ENCODE results near the gene CNN2.

CNN2 gene

DNA sequence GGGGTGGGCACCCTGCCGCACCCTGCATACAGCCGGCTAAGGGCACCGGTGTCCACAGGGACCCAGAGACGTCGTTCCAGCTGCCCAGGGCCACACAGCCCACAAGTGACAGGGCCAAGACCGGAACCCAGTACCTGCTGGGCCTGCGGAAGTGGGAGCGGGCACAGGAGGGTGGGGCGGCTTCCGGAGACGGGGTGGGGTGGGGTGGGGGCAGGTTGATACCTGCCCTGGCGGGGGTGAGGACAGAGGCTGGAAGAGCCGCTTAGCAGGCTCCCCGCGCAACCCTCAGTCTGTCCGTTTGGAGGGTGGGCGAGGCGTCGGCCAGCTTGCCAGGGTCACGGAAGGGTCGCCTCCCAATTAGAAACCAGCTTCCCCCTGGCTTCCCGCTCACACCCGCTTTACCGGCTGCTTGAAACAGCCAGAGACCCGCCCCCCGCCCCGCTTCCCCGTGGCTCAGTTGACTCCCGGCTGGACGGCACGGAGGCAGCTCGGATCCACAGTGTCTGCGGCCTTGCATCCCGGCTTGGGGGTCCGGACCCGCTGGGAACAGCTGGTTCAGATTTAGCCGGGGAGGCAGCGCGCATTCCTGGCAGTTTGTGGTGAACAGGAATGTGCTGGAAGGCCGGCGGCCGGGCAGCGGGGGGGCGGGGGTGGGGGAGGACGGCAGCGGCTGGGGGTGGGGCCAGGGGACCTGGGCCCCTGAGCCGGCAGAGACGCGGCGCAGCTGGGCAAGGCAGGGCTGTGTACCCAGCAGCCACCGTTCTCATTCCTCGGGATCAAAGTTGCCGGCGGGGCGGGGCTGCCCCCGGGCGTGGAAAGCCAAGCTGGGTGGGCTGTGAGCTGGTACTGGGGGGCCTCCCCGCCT lies 1.9 kb downstream of the CNN2 start:
- H3K27me3 ChIP-seq (replicated peaks; ENCODE audit: control insufficient read depth, insufficient read depth, low read length, poor library complexity, severe bottlenecking) = no peaks in the 10 kb centered on the region
- peaks cover 16% of the 10 kb centered on the region for H3K36me3 ChIP-seq (ENCODE audit: control insufficient read depth, insufficient read depth, low read length)
- H3K4me3 ChIP-seq (ENCODE audit: insufficient read depth, low read depth, low read length, poor library complexity, severe bottlenecking) = peak overlapping the region; percentile 96
- H3K4me1 ChIP-seq (ENCODE audit: control insufficient read depth, insufficient read depth, low read length, poor library complexity, severe bottlenecking) = peaks cover 34% of the 10 kb centered on the region
- H3K9me3 ChIP-seq (ENCODE audit: control insufficient read depth, low read length) = no peaks in the 10 kb centered on the region
- peak; percentile 38 to 57 (median 42) for DNase-seq
- H3K27ac ChIP-seq (ENCODE audit: insufficient read depth, low read length, poor library complexity, severe bottlenecking) = peak overlapping the region; percentile 84

DNA sequence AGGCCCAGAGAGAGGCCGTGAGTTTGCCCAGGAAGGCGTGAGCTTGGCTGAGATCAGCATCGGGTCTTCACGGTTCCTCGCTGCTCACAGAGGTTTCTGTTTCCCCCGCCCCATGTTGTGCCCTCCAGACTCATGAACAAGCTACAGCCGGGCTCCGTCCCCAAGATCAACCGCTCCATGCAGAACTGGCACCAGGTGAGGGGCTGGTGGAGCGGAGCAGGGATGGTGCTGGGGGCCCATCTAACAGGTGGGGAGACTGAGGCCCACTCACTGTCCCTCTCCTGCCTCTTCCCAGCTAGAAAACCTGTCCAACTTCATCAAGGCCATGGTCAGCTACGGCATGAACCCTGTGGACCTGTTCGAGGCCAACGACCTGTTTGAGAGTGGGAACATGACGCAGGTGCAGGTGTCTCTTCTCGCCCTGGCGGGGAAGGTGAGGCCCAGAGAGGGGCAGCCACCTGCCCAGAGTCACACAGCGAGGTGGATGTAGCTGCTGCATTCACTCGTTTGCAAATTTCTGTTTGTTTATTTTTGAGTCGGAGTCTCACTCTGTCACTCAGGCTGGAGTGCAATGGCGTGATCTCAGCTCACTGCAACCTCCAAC lies 6.0 kb downstream of the CNN2 start:
- Histone ChIP-seq H3K4me1 (ENCODE audit: control insufficient read depth, insufficient read depth, low read length, poor library complexity, severe bottlenecking) (peaks cover 33% of the 10 kb centered on the region), H3K27ac (ENCODE audit: insufficient read depth, low read length, poor library complexity, severe bottlenecking) (no peak overlapping the region), H3K4me3 (ENCODE audit: insufficient read depth, low read depth, low read length, poor library complexity, severe bottlenecking) (no peak overlapping the region), H3K36me3 (ENCODE audit: control insufficient read depth, insufficient read depth, low read length) (peaks cover 27% of the 10 kb centered on the region), H3K27me3 (replicated peaks; ENCODE audit: control insufficient read depth, insufficient read depth, low read length, poor library complexity, severe bottlenecking) (no peaks in the 10 kb centered on the region), H3K9me3 (ENCODE audit: control insufficient read depth, low read length) (no peaks in the 10 kb centered on the region)
- DNase-seq = no peak

DNA sequence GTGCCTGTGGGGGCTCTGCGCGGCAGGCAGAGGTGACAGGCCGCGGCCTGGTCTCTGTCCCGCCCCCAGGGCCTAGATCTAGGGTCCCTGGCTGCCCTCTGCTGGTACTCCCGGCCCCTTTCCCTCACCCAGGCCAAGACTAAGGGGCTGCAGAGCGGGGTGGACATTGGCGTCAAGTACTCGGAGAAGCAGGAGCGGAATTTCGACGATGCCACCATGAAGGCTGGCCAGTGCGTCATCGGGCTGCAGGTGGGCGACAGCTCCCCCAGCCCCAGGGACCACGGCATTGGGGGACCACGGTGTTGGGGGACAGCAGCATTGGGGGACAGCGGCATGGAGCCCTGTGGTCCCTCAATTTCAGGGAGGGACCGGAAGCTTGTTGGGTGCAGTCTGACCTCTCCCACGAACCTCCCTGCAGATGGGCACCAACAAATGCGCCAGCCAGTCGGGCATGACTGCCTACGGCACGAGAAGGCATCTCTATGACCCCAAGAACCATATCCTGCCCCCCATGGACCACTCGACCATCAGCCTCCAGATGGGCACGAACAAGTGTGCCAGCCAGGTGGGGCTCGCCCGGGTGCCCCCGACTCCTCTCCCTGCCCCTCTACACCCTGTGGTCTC lies 9.7 kb downstream of the CNN2 start:
- peaks cover 37% of the 10 kb centered on the region for H3K4me1 ChIP-seq (ENCODE audit: control insufficient read depth, insufficient read depth, low read length, poor library complexity, severe bottlenecking)
- H3K36me3 ChIP-seq (ENCODE audit: control insufficient read depth, insufficient read depth, low read length) = peaks cover 30% of the 10 kb centered on the region
- H3K4me3 ChIP-seq (ENCODE audit: insufficient read depth, low read depth, low read length, poor library complexity, severe bottlenecking) = no peak overlapping the region
- no peaks in the 10 kb centered on the region for H3K9me3 ChIP-seq (ENCODE audit: control insufficient read depth, low read length)
- DNase-seq = no peak
- H3K27ac ChIP-seq (ENCODE audit: insufficient read depth, low read length, poor library complexity, severe bottlenecking) = no peak overlapping the region
- H3K27me3 ChIP-seq (replicated peaks; ENCODE audit: control insufficient read depth, insufficient read depth, low read length, poor library complexity, severe bottlenecking) = no peaks in the 10 kb centered on the region

DNA sequence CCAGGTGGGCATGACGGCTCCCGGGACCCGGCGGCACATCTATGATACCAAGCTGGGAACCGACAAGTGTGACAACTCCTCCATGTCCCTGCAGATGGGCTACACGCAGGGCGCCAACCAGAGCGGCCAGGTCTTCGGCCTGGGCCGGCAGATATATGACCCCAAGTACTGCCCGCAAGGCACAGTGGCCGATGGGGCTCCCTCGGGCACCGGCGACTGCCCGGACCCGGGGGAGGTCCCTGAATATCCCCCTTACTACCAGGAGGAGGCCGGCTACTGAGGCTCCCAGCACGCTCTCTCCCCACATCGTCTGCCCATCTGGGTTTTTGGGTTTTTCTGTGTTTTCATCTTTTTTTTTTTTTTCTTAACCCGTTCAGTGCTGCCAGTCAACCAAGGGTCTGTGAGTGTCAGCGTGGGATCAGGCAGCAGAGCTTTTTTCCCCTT lies 11.2 kb downstream of the CNN2 start:
- Histone ChIP-seq H3K9me3 (ENCODE audit: control insufficient read depth, low read length) (no peaks in the 10 kb centered on the region), H3K27ac (ENCODE audit: insufficient read depth, low read length, poor library complexity, severe bottlenecking) (peak overlapping the region; percentile 60), H3K4me3 (ENCODE audit: insufficient read depth, low read depth, low read length, poor library complexity, severe bottlenecking) (peak overlapping the region; percentile 29), H3K27me3 (replicated peaks; ENCODE audit: control insufficient read depth, insufficient read depth, low read length, poor library complexity, severe bottlenecking) (no peaks in the 10 kb centered on the region), H3K36me3 (ENCODE audit: control insufficient read depth, insufficient read depth, low read length) (peaks cover 28% of the 10 kb centered on the region), H3K4me1 (ENCODE audit: control insufficient read depth, insufficient read depth, low read length, poor library complexity, severe bottlenecking) (peaks cover 40% of the 10 kb centered on the region)
- no peak for DNase-seq

DNA sequence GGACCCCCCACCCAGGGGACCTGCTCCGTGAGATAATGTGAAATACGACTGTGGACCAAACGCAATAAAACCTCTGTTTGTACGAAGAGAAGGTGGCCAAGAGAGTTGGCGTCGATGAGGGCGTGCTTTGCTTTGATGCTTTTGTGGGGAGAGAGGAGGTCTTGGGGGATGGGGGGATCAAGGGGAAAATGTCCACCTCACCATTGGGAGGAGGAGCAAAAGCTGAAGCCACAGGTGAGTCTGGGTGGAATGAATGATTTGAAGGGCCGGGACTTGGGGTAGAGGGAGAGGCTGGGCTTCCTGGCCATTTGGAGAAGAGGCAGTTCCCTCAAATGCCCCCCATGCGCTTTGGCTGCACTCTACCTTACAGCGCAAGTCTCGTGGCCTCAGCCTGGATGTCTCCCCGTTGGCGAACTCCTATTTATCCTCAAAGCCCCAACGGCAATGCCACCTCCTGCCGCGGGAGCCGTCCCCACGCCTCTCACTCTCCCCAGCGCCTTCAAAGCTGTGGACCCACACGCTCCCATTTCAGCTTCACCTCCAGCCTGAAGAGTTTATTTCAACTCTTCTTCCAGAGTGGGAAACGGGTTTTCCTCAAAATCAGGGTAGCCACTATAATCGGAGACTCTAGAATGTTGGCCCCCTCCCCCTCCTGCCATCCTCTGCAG lies 12.7 kb downstream of the CNN2 start:
- Histone ChIP-seq H3K27ac (ENCODE audit: insufficient read depth, low read length, poor library complexity, severe bottlenecking) (peak overlapping the region; percentile 9), H3K4me1 (ENCODE audit: control insufficient read depth, insufficient read depth, low read length, poor library complexity, severe bottlenecking) (peaks cover 40% of the 10 kb centered on the region), H3K4me3 (ENCODE audit: insufficient read depth, low read depth, low read length, poor library complexity, severe bottlenecking) (peak overlapping the region; percentile 61), H3K9me3 (ENCODE audit: control insufficient read depth, low read length) (no peaks in the 10 kb centered on the region), H3K36me3 (ENCODE audit: control insufficient read depth, insufficient read depth, low read length) (peaks cover 31% of the 10 kb centered on the region), H3K27me3 (replicated peaks; ENCODE audit: control insufficient read depth, insufficient read depth, low read length, poor library complexity, severe bottlenecking) (no peaks in the 10 kb centered on the region)
- DNase-seq = no peak

DNA sequence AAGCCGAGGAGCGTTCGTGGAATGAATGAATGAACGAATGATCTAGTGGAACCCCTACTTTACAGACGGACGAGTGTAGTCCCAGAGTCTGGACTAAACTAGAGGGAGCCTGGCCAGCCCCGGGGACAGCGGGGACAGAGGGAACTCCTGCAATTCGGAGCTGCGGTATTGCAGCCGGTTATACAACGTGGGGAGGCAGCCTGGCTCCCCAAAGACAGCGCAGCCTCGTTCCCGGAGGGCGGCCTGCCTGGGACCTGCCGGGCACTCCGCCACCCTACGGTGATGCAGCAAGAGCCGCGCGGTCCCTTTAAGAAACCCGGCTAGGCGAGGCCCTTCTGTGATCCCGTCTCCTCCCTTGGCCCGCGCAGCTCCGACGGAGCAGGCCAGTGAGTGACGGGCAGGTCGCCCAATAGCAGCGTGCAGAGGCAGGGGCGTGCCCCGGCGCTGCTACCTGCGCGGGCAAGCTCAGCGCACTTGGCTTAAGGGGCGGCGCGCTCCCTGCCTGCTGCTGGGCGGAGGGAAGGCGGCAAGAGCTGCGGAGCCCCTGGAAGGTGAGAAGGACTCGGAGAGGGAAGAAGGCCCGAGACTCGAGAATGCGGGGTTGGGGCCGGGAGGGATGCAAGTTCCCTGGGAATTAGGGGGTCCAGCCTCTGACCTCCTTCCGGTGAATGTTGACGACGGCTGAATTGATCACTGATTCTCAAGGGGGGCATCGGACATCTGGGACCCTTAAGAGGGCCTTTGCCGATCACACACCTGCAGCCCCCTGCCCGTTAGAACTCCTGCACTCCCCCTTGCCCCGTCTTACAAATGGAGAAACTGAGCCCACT lies 13.5 kb downstream of the CNN2 start, which contains the start of gene ABCA7:
Gene ABCA7 (plus strand): TSS at position 462 of the 830 bp plus-strand sequence. CDS start 1,255 bp downstream, outside the sequence.
- Histone ChIP-seq H3K36me3 (ENCODE audit: control insufficient read depth, insufficient read depth, low read length) (peaks cover 35% of the 10 kb centered on the region), H3K4me1 (ENCODE audit: control insufficient read depth, insufficient read depth, low read length, poor library complexity, severe bottlenecking) (peaks cover 40% of the 10 kb centered on the region), H3K4me3 (ENCODE audit: insufficient read depth, low read depth, low read length, poor library complexity, severe bottlenecking) (peak within 1 kb of the TSS; percentile 61), H3K27me3 (replicated peaks; ENCODE audit: control insufficient read depth, insufficient read depth, low read length, poor library complexity, severe bottlenecking) (no peaks in the 10 kb centered on the region), H3K9me3 (ENCODE audit: control insufficient read depth, low read length) (no peaks in the 10 kb centered on the region), H3K27ac (ENCODE audit: insufficient read depth, low read length, poor library complexity, severe bottlenecking) (peak within 1 kb of the TSS; percentile 71)
- DNase-seq = peak; percentile 97 to 99 (median 99)

DNA sequence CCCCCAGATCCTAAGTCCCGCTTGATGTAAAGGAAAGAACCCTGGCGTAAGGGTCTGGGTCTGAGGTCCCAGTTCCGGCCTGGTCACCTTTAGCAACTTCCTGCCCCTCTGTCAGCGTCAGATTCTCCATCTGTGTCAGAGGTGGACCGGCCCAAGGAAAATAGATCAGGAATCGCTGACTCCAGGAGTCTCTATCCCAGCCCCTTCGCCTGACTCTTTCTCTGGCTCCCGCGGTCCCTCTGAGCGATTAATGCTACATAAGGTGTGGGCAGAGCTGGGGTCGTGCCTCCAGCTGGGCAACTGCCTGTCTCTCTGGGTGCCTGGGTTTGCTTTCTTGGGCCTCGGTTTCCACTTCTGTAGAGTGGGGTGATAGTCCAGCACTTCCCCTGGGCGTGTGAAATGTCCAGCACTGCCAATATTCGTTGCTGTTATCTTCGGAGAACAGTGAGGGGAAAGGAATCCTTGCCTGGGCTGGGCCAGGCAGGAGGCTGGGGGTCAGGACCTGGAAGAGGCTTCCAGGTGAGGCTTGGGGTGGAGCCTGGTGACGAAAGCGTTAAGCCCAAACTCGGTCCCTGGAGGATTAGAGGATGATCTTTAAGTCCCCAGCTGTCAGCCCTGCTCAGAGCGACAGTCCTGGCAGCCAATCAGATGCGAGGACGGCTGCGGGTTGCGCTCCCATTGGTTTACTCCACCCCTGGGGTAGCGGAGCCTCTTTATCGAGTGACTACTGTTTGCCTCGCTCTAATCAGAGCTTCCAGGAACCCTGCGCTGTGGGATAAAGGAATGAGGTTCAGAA lies 14.3 kb downstream of the CNN2 start:
- H3K4me1 ChIP-seq (ENCODE audit: control insufficient read depth, insufficient read depth, low read length, poor library complexity, severe bottlenecking) = peaks cover 40% of the 10 kb centered on the region
- no peaks in the 10 kb centered on the region for H3K9me3 ChIP-seq (ENCODE audit: control insufficient read depth, low read length)
- H3K27ac ChIP-seq (ENCODE audit: insufficient read depth, low read length, poor library complexity, severe bottlenecking) = peak overlapping the region; percentile 71
- no peaks in the 10 kb centered on the region for H3K27me3 ChIP-seq (replicated peaks; ENCODE audit: control insufficient read depth, insufficient read depth, low read length, poor library complexity, severe bottlenecking)
- peak; percentile 83 to 88 (median 88) for DNase-seq
- H3K36me3 ChIP-seq (ENCODE audit: control insufficient read depth, insufficient read depth, low read length) = peaks cover 37% of the 10 kb centered on the region
- H3K4me3 ChIP-seq (ENCODE audit: insufficient read depth, low read depth, low read length, poor library complexity, severe bottlenecking) = peak overlapping the region; percentile 61

DNA sequence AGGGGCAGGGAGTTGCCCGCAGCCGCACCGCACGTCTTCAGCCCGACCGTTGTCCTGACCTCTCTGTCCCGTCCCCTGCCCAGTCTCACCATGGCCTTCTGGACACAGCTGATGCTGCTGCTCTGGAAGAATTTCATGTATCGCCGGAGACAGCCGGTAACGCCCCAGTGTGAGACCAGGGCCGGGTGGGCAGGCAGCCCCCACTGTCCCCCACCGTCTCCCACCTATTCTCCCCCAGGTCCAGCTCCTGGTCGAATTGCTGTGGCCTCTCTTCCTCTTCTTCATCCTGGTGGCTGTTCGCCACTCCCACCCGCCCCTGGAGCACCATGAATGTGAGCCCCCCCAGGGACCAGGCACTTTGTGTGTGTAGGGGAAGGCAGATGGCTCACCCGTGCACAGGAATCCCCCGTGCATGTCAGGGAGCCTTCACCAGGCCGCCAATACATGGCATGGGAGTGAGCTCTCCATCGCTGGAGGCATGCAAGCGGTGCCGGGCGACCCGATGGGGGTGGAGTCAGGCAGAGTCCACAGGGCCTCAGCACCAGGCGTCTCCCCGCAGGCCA lies 14.9 kb downstream of the CNN2 start:
- Histone ChIP-seq H3K27ac (ENCODE audit: insufficient read depth, low read length, poor library complexity, severe bottlenecking) (peak overlapping the region; percentile 71), H3K36me3 (ENCODE audit: control insufficient read depth, insufficient read depth, low read length) (peaks cover 35% of the 10 kb centered on the region), H3K4me1 (ENCODE audit: control insufficient read depth, insufficient read depth, low read length, poor library complexity, severe bottlenecking) (peaks cover 37% of the 10 kb centered on the region), H3K27me3 (replicated peaks; ENCODE audit: control insufficient read depth, insufficient read depth, low read length, poor library complexity, severe bottlenecking) (no peaks in the 10 kb centered on the region), H3K4me3 (ENCODE audit: insufficient read depth, low read depth, low read length, poor library complexity, severe bottlenecking) (peak overlapping the region; percentile 61), H3K9me3 (ENCODE audit: control insufficient read depth, low read length) (no peaks in the 10 kb centered on the region)
- DNase-seq = no peak
